DLD1 (cell line): ENCODE measurements around the gene VWDE.
"Not testable (repeated sequence)": the region's sequence is repeated elsewhere in the genome, so short reads cannot be mapped to it uniquely, and the experiment has no call there.

Source experiments
- in situ Hi-C: cut with HindIII; loops from 2 replicates; pipeline ENCODE4 v1.10.0; 2017; ENCODE audit warnings: low sequenced_read_pairs

The VWDE gene

GRCh38 chr7:12403287-12404181 lies at the start of gene VWDE:
VWDE (minus strand) TSS chr7:12403865; CDS start chr7:12403716, 149 bp downstream.
- in situ Hi-C loops = no loop called here

DNA sequence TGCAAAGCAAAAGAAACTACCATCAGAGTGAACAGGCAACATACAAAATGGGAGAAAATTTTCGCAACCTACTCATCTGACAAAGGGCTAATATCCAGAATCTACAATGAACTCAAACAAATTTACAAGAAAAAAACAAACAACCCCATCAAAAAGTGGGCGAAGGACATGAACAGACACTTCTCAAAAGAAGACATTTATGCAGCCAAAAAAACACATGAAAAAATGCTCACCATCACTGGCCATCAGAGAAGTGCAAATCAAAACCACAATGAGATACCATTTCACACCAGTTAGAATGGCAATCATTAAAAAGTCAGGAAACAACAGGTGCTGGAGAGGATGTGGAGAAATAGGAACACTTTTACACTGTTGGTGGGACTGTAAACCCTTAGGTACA lies 49.5 kb upstream of the VWDE start:
- in situ Hi-C loops = not testable (repeated sequence)

DNA sequence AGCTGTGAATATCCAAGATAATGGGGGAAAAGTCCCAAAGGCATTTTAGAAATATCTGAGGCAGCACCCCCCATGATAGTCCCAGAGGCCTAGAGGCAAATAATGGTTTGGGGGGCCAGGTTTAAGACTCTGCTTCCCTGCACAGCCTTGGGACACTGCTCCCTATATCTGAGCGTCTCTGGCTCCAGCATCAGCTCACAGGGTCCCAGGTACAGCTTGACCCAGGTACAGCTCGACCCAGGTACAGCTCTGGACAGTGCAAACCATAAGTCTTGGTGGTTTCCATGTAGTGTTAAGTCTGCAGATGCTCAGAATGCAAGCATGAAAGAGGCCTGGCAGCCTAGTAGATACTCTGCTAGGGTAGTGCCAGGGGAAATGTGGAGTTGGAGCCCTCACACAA lies 47.0 kb upstream of the VWDE start:
- in situ Hi-C loops = no loop called here

DNA sequence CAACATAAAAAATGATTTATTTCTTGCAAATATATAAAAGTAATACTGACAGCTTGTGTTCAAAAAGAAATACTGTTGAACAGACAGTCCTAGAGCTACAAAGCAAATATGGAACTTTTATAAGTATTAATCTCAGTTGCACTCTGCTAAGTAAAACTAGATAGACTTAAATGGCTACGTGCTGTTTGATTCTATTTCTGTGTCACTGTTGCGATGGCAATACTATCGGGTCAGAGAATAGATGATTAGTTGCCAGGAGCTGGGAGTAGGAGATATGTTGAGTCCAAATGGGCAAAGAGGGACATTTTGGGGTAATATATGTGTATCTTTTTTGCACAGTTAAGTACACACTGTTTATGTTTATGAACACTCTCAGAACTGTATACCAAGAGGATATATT lies 41.1 kb upstream of the VWDE start:
- in situ Hi-C loops = no loop called here

DNA sequence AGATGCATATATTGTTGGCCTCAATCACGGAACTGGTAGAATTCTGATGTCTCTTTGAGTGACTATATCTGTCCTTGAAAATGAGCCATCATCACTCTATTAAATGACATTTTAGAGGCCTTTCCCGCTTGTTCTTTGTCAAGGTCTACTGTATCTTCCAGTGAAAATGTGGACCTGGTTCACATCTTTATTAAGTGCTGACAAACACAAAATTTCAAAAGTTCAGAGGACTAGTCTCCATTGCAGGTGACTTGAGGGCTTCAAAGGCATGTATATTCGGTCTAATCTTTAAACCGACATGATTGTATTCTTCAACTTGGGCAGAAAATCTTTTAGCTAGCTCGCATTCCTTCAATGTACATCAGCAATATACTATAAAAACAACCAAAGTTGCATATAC lies 36.6 kb upstream of the VWDE start:
- in situ Hi-C loops = no loop called here

DNA sequence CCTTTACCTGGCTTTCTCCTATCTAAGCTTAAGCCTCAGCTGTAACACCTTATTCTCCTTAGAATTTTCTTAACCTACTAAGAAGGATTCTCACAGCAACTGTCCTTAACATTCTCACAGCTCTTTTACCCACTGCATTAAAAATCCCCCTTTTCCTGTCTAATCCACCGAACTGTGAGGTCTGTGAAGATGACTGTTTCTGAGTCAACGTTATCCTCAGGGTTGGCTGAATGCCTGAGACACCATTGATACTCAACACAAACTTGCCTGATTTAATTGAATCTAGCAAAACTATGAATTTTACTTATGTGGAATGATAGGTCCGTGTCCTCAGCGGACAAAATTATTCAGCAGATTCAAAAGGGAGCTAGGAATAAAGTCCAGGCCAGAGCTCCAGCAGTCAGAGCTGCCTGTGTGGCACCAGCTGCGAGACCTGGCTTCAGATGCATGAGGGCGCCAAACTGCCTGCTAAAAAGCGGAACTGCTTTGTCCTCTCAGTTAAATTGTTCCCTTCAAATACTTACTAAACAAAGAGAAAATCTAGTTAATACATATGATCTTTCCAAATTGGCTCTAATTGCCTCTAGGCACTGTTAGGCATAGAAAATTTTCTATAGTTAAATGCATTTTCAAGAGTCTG lies 33.4 kb upstream of the VWDE start:
- in situ Hi-C loops = no loop called here

- in situ Hi-C loops = no loop called here
Measured at GRCh38 chr7:12436126-12436525, 32.5 kb upstream of the VWDE start.

DNA sequence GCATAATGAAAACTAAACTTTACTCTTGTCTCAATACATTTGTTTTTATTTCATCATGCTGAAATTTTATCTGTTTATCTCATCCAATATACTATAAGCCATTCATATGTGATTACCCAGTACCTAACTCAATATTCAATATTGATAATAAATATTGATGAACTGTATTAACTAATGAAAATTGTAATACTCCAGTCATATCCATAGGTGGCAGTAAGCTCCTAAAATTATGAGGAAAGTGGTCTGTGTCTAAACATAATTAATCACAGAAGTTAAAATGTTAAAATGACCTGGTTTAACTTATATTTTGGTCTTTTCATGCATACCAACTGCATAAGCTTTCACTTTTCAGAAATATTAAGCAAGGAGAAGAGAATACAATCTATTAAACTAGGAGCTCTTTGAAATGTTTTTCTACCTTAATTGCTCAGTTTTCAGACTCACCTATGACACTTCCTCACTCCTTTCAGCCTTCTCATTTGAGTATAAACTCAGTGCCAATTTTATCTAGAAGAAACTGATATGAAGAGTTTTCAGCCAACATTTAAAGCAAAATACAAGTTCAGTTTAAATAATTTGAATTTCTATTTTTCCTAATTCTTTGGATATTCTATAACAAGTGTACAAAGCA lies 30.5 kb upstream of the VWDE start:
- in situ Hi-C loops = no loop called here

GRCh38 chr7:12431886-12432556 lies 28.4 kb upstream of the VWDE start:
- in situ Hi-C loops = no loop called here

DNA sequence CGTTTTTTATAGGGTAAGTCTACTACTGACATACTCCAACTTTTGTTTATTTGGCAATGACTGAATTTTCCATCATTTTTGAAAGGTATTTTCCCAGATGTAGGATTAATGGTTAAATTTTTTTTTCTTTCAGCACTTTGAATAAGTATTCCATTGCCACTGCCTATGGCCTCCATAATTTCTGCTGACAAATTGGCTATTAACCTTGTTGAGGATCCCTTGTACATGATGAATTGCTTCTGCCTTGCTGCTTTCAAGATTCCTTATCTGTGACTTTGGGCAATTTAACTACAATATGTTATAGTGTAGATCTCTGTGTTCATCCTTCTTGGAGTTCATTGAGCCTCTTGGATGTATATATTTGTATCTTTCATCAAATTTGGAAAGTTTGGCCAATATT lies 21.6 kb upstream of the VWDE start:
- in situ Hi-C loops = no loop called here

DNA sequence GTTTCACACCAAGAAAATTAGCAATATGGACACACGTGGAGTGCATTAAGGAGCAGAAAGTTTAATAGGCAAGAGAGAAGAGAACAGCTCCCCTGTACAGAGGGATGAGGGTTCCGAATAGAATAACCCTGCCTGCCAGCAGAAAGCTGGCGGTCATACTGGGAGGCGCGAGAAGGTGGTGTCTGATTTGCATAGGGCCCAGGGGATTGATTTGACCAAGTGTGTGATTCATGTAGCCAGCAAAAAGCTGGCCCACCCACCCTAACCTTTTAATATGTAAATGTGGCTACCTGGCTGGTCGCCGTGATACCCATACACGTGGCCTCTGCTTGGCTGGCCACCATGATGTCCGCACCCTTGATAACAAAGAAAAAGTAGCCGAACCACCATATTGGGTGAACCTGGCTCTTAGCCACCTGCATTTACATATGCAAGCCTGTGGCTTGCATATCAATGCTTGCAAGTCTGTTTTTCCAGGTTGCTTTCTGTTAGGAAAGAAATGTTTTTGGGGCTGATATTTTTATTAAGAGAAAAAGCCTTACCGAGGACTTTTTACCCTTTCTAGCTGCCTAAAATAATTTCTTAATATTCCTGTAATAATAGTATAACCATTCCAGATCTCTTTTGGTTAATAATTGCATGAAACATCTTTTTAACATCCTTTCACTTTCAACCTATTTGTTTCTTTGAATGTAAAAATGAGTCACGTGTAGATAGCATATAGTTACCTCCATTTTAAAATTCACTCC lies 20.5 kb upstream of the VWDE start:
- in situ Hi-C loops = no loop called here

GRCh38 chr7:12423355-12423996 lies 19.8 kb upstream of the VWDE start:
- in situ Hi-C loops = no loop called here

GRCh38 chr7:12422554-12423320 lies 19.1 kb upstream of the VWDE start:
- in situ Hi-C loops = no loop called here

GRCh38 chr7:12418452-12418851 lies 14.8 kb upstream of the VWDE start:
- in situ Hi-C loops = no loop called here

- in situ Hi-C loops = no loop called here
Measured at GRCh38 chr7:12415072-12415471, 11.4 kb upstream of the VWDE start.

DNA sequence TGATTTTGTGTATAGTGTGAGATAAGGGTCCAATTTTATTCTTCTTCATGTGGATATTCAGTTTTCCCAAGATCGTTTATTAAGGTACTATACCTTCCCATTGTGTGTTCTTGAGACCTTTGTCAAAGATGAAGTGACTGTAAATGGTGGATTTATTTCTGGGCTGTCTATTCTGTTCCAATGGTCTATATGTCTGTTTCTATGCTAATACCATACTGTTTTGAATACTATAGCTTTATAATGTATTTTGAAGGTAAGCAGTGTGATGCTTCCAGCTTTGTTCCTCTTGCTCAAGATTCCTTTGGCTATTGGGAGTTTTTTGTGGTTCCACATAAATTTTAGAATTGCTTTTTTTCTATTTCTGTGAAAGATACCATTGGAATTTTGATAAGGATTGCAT lies 8.7 kb upstream of the VWDE start:
- in situ Hi-C loops = no loop called here

DNA sequence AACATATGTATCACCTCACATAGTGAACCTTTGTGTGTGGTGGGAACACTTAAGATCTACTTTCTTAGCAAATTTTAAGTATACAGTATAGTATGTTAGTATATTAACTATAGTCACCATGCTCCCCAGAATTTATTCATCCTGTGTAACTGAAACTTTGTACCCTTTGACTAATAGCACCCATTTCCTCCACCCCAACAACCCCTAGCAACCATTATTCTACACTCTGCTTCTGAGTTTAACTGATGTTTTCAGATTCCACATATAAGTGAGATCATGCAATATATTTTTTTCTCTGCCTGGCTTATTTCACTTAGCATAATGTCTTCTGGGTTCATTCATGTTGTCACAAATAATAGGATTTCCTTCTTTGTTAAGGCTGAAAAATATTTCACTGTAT lies 6.9 kb upstream of the VWDE start:
- in situ Hi-C loops = no loop called here

GRCh38 chr7:12409097-12409711 lies 5.5 kb upstream of the VWDE start:
- in situ Hi-C loops = no loop called here

DNA sequence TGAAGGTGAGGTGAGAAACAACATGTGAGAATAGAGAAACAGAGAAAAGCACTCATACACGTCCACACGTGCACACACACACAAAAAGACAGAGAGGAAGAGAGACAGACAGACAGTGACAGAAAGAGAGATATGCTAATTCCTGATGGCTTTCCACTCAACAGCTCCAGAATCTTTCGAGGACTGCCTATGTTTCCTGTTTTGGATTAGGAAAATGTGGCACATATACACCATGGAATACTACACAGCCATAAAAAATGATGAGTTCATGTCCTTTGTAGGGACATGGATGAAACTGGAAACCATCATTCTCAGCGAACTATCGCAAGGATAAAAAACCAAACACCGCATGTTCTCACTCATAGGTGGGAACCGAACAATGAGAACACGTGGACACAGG lies 4.0 kb upstream of the VWDE start:
- in situ Hi-C loops = not testable (repeated sequence)
